GM18861 (cell line): ENCODE data around the gene IRGC.

Source experiments
- ATAC-seq: cut with Tn5 transposase; IDR thresholded peaks from one replicate; pipeline ENCODE4 v1.9.1; 2021; ENCODE audit not compliant: unreplicated experiment

IRGC gene

GRCh38 chr19:43691755-43692154 lies 24.1 kb upstream of the IRGC start:
- ATAC-seq: no peak

GRCh38 chr19:43692385-43692784 lies 23.5 kb upstream of the IRGC start:
- no peak for ATAC-seq

- no peak for ATAC-seq
These were observed 23.0 kb upstream of the IRGC start for GRCh38 chr19:43692877-43693276.

- ATAC-seq: no peak
These were observed 21.3 kb upstream of the IRGC start for GRCh38 chr19:43694553-43694952.

GRCh38 chr19:43695985-43696704 lies 19.7 kb upstream of the IRGC start:
- ATAC-seq: no peak

- ATAC-seq: no peak
These were observed 18.6 kb upstream of the IRGC start for GRCh38 chr19:43697295-43697694.

GRCh38 chr19:43699506-43700394 lies 16.1 kb upstream of the IRGC start:
- ATAC-seq: no peak

GRCh38 chr19:43700395-43701000 lies 15.4 kb upstream of the IRGC start:
- ATAC-seq: no peak

GRCh38 chr19:43704002-43704705 lies 11.7 kb upstream of the IRGC start:
- no peak for ATAC-seq

GRCh38 chr19:43705729-43706128 lies 10.1 kb upstream of the IRGC start:
- ATAC-seq: no peak

GRCh38 chr19:43707158-43707712 lies 8.6 kb upstream of the IRGC start:
- ATAC-seq: no peak

GRCh38 chr19:43708716-43709115 lies 7.2 kb upstream of the IRGC start:
- no peak for ATAC-seq

- ATAC-seq: no peak
These were observed 4.0 kb upstream of the IRGC start for GRCh38 chr19:43711751-43712355.

GRCh38 chr19:43713208-43713607 lies 2.7 kb upstream of the IRGC start:
- no peak for ATAC-seq

GRCh38 chr19:43718627-43719377 lies 2.9 kb downstream of the IRGC start:
- ATAC-seq: no peak

- no peak for ATAC-seq
These were observed 3.5 kb downstream of the IRGC start for GRCh38 chr19:43719378-43719868.

- ATAC-seq: no peak
These were observed 4.0 kb downstream of the IRGC start for GRCh38 chr19:43719918-43720317.

- no peak for ATAC-seq
These were observed 5.1 kb downstream of the IRGC start for GRCh38 chr19:43720936-43721335.

GRCh38 chr19:43721469-43722048 lies 5.7 kb downstream of the IRGC start:
- no peak for ATAC-seq
